SK-N-DZ (cell line): ENCODE data around the gene LSM14A.

Experiments
- DNase-seq: peaks from one replicate; pipeline ENCODE4 v3.0.0-alpha.2; 2015; ENCODE audit warnings: low spot score

LSM14A gene

DNA sequence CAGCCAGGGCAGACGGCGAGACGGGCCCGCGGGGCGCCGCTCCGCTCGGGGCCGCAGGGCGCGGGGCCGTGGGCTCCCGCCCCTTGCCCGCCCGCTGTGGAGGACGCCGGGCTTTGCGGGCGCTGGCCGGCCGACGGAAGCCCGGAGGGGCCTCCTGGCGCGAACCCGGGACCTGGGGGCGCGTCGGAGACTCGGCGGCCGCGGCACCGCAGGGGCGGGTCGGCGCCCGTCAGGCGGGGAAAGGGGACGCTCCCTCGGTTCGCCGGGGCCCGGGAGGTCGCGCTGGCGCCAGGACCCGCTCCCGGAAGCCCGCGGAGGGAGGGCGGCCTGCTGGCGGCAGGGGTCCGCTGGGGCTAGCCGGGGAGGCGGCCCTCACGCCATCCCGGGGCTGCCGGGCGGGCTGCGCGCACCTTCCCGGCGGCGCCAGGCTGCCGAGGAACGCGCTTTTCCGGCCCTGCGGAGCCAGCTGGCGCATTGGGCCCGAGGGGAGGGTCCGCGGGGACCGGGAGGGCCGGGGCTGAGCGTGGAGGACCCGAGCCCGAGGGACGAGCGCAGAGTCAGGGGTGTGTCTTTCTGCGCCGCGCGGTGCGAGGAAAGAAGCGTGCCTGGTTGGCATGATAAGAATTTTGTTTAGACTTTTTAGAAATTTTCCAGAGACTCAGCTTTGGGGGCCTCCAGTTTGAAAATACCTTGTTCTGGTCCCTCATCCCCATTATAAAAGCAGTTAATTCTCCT, 82.6 kb downstream of the LSM14A start:
- no peak for DNase-seq

DNA sequence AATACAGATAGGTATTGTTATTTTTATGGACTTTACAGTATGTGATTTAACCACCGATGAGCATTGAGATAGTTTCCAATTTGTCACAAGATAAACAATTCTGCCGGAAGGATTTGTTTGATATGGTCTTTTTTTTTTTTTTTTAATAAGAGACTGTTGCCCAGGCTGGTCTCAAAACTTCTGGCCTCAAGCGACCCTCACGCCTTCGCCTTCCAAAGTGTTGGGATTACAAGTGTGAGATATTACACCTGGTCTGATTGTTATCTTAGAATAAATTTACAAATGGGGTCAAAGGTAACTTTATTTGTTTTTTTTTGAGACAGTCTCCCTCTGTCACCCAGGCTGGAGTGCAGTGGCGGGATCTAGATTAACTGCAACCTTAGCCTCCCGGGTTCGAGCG, 83.2 kb downstream of the LSM14A start:
- DNase-seq = no peak

DNA sequence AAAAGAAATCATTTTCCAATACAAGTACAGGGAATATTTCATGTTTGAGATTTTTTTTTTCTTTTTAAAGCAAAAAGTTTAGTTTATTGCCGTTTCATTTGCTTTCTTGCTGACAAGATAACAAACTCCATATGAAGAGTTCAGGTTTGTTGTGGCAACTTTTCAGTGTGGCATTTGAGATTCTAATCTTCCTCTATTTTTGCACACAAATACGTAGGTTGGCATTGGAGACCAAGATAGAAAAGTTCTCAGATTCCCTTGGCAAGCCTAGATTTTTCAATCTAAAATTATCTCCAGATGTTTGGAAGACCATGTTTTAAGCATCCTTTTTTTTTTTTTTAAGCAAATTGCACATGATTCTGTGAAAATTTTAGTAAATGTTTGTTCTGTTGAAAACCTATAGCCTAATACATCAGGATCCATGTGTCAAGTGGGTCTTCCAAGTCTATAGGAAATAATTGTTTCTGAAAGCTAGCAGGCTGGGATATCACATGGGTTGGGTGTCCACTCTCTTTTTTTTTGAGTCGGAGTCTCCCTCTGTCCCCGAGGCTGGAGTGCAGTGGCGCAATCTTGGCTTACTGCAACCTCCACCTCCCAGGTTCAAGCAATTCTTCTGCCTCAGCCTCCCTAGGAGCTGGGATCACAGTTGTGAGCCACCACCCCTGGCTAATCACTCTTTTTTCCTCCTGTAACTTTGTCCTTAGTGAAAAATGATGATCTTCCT, 84.7 kb downstream of the LSM14A start:
- DNase-seq = no peak

DNA sequence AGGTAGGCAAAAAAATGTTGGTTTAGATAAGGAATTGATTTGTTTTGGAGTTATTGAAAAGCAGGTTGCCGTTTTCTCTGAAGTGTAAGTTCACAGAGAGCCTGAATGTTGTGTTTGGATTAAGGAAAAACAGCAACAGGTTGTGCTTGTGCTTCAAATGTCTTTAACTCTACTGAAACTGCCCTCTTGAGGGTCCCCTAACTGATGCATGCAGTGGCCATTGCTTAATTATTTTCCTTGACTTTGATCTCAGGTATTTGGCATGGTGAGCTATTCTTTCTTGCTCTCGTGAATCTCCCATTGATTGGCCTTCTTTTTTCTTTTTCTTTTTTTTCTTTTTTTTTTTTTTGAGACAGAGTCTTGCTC, 85.2 kb downstream of the LSM14A start:
- no peak for DNase-seq

DNA sequence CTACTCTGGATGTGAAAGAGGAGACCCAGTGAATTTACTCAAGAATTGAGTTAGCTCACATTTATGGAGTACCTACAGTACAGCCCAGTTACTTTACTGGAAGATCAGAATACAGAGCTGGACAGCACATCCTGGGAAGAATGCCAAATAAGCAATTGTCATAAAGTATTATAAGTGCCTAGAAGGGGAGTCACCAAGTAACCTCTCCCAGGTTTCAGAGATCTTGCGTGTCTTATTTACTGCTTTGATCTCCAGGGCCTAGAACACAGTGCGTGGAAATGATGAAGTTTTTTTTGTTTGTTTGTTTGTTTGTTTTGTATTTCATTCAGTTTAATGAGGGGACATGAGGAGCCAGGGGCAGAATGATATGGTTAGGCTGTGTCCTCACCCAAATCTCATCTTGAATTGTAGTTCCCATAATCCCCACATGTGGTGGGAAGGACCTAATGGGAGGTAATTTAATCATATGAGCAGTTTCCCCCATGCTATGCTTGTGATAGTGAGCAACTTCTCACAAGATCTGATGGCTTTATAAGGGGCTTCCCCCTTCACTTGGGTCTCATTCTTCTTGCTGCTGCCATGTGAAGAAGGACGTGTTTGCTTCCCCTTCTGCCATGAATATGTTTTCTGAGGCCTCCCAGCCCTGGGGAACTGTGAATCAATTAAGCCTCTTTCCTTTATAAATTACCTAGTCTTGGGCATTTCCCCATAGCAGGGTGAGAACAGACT, 87.2 kb downstream of the LSM14A start:
- no peak for DNase-seq

DNA sequence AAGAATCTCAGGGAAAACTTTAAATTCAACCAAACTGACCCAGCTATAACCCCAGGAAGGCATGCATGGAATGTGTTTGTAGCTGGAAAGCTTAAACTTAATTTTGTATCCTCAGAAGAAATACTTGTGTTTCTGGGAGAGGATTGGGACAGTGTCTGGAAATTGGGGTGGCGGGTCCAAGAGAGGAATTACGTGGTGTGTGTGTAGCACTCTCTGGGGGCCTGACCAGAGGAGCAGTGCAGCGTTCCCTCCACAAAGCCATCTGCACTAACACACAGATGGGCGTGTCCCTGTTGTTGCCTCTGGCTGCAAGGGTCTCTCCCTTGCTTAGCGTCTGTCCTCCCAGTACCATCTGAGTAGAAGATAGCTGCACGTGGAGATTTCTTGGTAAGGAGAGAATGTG, 88.5 kb downstream of the LSM14A start:
- no peak for DNase-seq

DNA sequence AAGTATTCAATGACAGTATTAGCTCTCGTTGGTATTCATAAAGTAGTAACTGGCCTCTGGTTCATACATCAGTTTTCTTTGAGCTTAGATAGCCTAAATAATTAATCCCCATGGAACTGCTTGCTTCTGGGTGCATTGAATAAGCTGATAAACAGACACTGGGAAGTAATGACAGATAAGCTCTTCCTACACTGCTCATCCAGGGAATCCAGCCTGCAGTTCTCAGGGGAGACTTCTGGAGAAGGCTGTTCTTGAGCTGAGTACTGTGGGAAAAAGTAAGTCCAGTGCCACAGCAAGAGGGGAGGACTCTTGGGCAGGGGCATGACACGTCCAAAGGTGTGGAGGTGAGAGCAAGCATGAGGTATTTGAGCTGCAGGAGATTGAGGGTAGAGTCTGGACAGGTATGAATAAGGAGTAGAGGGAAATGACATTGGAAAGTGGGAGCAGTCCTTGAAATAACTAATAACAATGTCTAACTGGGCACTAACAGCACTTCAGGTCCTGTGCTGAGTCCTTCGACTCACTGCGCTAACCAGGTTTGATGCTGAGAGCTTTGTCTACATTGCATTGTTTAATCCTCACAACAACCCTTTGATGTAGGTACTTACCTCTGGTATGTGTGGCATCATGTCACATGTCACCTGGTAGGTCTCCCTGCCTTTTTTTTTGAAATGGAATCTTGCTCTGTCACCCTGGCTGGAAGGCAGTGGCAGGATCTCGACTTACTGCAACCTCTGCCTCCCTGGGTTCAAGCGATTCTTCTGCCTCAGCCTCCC, 89.2 kb downstream of the LSM14A start:
- no peak for DNase-seq

DNA sequence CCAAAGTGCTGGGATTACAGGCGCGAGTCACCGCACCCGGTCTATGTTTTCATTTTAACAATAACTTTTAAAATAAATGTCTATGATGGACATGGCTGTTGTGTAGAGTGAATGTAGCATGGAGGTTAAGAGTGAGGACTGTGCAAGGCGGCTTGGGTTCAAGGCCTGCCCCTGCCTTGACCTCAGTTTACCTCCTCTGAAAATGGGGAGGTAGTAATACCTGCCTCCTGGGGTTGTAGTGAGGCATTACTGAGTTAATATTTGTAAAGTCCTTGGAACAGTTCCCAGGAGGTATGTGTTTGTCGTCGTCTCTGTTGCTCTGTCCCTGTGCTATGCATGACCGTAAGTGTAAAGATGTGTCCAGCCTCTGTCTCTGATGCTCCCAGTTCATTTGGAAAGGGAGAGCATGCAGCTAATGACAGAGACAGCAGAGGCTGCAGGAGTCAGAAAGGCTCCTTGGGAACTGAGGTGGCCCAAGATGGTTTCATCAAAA, 91.5 kb downstream of the LSM14A start:
- DNase-seq = no peak

DNA sequence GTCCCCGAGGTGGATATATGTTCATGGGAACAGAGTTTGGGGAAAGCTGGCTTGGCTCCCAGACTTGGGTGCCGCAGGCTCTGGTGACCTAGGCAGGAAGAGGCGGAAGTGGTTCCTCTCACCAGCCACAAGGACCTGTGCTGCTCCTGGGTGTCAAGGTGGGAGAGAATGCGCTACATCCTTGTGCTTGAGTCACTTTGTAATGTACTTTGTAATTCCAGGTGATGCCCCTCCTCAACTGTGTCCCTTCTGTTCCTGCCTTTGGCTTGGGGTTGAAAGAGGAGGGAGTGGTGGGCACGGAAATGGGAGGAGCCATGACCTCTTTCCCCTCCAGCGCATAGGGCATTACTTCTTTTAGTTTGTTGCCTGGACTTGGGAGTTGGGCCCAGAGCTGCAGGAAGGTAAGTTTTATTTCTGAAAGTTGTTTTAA, 92.9 kb downstream of the LSM14A start:
- DNase-seq = no peak

DNA sequence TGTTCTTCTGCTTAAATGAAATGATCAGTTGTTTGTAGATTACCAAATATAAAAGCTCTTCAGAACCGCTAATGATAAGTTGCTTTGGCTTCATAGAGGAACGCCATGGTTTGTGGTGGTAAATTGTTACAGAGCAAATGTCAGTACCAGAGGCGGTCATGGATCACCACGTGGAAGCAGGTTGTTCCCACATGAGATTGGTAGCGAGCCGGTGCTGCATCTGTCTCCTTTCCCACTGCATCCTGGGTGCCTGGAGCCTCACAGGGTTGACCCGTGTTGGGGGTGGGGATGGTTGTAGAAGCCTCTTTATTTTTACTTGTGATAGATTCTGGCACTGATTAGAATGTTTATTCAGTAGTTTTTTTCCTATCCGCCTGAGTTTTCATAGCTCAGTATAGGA, 96.8 kb downstream of the LSM14A start:
- DNase-seq = no peak

DNA sequence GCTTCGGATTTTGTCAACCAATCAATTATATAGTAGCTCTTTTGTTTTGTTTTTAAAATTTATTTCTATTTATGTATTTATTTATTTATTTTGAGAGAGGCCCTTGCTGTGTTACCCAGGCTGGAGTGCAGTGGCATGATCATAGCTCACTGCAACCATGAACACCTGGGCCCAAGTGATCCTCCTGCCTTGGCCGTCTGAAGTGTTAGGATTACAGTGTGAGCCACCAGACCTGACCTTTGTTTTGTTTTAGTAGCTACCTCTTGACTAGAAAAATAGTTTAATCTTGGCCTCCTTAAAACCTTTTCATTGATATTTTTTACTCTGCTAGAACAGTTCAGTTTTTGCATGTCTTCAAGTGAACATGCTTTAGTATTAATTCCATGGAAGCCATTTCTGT, 97.2 kb downstream of the LSM14A start:
- no peak for DNase-seq

DNA sequence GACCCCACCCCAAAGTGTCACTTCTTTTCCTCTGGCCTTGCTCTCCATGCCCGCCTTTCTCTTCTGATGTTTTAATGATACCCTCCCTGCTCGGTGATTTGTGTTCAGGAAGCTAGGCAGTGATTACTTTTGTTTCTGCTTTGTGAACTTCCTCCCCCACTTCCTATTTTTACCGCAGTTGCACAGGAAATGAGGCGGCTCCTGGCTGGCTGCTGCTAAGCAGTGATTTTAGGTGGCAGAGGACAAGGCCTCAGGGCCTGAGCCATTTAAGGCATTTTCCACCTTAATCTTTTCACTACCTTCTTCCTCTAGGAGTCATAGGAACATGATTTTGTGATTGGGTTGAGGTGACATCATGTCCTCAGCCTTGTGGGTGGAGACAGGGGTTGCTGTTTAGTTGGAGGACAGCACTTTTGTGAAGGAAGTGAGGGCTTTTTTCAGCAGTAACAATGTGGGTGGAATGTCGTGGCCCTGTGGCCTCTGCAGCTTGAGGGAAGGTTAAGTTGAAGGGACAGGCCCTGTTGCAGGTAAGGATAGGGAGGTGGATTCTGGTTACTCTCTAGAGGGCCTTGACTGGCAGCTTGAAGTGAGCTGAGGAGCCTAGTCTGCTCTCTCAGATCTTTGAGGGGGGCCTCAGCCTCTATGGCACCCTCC, 97.8 kb downstream of the LSM14A start:
- DNase-seq = no peak

DNA sequence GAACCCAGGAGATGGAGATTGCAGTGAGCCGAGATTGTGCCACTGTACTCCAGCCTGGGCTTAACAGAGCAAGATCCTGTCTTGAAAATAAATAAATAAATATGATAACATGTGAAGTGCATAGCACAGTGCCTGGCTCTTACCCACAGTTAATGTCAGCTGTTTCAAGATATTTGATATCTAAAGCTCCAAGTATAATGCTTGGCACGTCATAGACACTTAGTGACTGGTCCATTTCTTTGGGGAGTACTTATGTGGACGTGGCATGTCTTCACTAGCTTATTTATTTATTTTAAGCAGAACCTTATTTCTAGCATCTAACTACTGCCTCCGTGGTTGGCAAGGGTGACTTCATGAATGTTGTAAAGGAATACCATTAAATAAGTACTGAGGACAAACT, 100.8 kb downstream of the LSM14A start:
- DNase-seq = no peak

DNA sequence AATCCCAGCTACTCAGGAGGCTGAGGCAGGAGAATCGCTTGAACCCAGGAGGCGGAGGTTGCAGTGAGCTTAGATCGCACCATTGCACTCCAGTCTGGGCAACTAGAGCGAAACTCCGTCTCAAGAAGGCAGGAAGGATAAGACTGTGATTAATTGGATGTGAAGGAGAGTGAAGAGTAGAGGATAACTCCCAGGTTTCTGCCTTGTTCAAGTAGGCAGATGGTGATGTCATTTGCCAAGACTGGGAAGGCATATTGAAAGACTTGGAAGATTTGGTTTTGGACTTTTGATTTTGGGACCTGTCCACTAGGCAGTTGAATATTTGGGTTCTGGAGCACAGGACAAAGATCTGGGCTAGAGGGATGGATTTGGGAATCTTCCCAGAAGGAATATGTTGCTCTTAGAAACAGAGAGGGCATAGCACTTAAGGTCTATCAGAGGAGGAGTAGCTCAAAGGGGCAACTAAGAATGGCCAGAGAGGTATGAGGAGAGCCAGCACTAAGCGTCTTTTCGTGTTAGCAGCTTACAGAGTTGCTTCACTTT, 102.1 kb downstream of the LSM14A start:
- DNase-seq = no peak

DNA sequence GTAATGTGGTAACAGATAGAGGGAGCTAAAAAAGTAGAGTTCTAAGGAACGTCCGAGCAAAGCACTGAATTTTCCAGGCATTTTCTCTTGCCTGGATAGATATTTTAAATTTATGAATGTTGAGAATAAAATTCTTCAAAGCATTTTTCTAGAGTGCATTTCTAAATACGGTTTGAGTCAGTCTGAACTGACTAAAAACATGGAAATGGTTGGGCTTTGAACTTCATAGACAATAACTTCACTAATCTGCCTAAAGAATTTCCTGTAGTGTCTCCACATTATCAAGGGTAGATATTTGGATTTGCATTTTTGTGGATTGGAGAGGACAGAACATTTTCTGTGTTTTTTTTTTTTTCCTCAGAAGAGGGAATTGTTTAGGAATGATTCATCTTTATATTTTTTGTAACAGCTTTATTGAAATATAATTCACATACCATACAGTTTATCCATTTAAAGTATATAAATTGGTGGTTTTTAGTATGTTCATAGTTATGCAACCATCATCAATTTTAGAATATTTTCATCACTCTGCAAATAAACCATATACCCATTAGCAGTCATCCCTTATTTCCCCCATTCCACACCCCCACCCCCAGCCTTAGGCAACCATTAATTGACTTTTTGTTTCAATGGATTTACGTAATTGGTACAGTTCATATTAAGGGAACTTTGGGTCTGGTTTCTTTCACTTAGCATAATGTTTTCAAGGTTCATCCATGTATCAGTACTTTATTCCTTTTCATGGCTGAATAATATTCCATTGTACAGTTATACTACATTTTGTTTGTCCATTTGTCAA, 102.7 kb downstream of the LSM14A start:
- DNase-seq = no peak

DNA sequence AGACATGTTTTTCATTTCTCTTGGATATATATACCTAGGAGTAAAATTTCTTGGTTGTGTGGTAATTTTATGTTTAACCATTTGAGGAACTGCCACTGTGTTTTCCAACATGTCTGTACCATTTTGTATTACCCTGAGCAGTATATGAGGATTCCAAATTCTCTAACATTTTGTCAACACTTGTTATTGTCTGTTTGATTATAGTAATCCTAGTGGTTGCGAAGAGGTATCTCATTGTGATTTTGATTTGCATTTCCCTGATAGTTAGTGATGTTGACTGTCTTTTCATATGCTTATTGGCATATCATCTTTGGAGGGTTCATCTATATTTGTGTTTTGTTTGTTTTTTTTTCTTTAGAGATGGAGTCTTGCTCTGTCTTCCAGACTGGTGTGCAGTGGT, 103.4 kb downstream of the LSM14A start:
- DNase-seq = no peak

DNA sequence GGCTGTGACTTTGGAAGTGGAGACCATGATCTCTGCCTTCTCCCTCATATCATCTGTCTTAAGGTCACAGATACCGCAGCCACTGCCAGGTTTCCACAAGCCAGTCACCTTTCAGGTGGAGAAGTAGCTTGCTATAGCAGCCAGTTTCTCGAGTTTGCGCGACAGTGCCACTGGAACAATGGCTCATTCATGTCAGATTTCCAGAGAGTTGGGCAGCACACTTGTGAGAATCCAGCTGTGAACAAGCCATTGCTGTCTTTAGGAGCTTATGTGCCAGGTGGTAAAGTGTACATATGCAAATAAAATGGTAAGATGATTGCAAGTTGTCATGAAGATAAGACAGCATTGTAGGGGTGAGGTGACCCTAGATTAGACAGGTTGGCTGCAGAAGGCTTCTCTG, 104.3 kb downstream of the LSM14A start:
- no peak for DNase-seq

DNA sequence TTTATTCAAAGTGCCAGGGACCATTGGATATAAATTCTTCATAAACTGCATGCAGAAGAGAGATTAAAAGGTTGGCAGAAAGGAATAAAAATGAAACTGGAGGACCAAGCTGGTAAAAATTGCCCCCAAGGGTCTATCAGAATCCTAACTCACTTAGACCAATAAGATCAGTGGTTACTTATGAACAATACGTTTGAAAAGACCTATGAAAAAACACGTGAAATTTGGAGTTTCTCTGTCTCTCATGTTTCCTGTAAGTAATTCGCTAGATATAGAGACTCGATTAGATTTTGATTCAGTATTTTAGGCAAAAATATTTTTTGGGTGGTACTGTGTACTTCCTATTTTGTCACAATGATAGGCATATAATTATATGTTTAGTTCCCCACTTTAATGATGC, 104.9 kb downstream of the LSM14A start:
- DNase-seq = no peak

DNA sequence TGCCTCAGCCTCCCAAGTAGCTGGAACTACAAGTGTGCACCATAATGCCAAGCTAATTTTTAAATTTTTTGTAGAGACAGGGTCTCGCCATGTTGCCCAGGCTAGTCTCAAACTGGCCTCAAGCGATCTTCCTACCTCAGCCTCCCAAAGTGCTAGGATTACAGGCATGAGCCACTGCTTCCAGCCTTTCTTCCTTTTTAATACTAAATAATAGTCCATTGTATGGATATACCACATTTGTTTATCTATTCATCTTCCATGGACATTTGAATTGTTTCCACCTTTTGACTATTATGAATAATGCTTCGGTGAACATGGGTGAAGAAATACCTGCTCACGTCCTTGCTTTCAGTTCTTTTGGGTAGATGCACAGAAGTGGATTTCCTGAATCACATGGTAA, 106.5 kb downstream of the LSM14A start:
- no peak for DNase-seq
